ENCODE measurements around the gene KIAA1671.

The KIAA1671 gene

GRCh38 chr22:25066861-25067435 lies 114.4 kb downstream of the KIAA1671 start:
- no peak for DNase-seq (ENCODE audit: low read depth, low spot score)

GRCh38 chr22:25067851-25068421 lies 115.4 kb downstream of the KIAA1671 start:
- peak; percentile 58 for DNase-seq (ENCODE audit: low read depth, low spot score)

DNA sequence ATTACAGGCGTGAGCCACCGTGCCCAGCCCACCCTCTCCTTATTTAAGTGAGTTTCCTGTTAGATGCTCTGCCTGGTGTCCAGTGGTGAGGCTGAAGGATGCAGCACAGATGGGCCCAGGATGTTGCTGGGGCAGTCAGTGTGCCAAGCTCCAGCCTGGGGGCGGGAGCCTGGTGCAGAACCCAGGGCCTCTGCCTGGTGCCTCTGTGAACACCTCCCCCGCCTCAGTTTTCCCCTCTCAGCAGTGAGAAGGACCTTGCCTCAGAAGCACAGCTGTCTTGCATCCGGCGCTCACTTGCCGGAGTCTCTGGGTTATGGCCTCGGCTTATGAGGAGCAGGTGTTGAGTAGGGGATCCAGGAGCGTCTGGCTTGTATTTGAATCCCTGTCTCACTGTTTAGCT lies 116.2 kb downstream of the KIAA1671 start:
- no peak for DNase-seq (ENCODE audit: low read depth, low spot score)

DNA sequence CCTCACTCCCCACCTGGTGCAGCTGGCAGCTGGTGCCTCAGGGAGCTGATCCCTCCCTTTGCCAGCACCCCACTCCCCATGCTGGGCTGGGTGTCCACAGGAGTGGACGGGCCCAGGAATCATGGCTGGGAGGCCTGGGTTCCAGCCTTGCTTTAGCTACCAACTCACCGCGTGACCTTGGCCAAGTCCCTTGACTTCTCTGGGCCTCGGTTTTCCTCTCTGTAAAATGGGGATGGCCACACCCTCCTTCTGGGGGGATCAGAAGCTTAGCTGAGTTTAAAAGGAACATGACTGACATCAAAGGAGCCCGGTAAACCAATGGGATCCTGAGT lies 116.9 kb downstream of the KIAA1671 start:
- DNase-seq (ENCODE audit: low read depth, low spot score) = no peak

DNA sequence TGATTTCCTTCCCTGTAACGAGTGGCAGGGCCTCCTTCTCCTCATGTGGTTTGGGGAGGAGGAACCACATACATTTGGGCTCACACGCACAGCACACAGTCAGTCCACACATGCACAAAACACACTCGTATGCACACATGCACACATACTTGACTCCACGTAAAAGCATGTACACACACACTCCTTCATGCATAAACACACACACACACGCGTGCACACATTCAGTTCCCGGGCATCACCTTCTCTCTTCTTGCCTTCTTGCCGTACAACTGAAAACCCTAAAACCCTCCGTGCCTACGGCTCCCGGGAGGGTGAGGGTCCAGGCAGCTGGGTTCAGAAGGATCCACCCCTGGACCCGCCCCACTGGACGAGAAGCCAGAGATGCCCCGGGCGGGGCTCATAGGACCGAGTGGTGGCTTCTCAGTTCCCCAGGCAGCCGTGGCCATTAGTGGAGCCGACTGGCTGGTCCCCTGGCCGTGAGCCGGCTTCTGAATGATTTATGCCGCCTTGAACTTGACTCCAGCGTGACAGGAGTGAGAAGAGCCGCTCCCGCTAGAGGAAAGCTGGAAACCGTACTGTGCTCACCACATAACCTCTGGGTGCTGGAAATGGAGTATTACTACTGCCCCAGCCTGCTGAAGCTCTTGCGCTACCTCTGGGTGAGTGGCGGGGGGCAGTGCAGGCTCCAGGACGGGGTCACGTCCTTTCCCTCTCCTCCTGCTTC lies 117.4 kb downstream of the KIAA1671 start:
- DNase-seq (ENCODE audit: low read depth, low spot score) = no peak

DNA sequence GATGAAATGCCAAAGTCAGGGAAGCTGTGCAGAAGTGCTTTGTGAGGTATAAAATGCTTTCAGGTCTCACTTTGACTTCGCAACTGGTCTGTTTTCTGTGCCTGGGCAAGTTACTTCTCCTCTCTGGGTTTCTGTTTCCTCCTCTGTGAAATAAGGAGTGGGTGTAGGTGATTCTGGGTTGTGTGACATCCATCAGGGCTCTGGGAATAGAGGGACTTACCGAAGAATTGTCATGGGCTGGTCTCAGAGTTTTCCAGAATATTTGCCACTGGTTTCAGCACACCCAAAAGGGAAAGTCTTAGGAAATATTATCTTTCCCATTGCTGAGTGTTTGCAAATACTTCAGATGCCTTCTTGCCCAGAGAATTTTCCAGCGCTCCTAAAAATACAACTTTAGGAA lies 118.4 kb downstream of the KIAA1671 start:
- DNase-seq (ENCODE audit: low read depth, low spot score) = no peak

- DNase-seq (ENCODE audit: low read depth, low spot score) = no peak
Observed at GRCh38 chr22:25071720-25072119, 119.2 kb downstream of the KIAA1671 start.

DNA sequence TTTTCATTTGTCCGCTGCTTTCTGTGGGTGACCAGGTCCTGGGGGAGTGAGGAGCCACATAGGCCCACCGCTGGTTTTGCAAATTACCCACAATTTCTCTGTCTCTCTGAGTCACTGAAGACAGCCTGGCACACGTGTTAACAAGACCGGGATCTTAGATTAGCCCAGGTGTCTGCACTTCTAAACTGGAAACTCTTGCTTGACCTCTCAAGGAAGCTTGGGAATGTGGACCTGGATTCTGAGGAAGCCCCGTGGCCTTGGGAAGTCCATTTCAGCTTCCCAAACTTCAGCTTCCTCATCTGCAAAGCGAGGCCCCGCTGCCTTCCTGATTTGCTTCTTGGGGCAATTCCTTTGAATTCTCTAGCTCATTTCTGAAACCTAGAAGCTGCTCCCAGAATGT lies 119.9 kb downstream of the KIAA1671 start:
- no peak for DNase-seq (ENCODE audit: low read depth, low spot score)

- no peak for DNase-seq (ENCODE audit: low read depth, low spot score)
Observed at GRCh38 chr22:25076336-25076735, 123.8 kb downstream of the KIAA1671 start.

- DNase-seq (ENCODE audit: low read depth, low spot score) = no peak
Observed at GRCh38 chr22:25077056-25077455, 124.5 kb downstream of the KIAA1671 start.

GRCh38 chr22:25077964-25078363 lies 125.4 kb downstream of the KIAA1671 start:
- no peak for DNase-seq (ENCODE audit: low read depth, low spot score)

DNA sequence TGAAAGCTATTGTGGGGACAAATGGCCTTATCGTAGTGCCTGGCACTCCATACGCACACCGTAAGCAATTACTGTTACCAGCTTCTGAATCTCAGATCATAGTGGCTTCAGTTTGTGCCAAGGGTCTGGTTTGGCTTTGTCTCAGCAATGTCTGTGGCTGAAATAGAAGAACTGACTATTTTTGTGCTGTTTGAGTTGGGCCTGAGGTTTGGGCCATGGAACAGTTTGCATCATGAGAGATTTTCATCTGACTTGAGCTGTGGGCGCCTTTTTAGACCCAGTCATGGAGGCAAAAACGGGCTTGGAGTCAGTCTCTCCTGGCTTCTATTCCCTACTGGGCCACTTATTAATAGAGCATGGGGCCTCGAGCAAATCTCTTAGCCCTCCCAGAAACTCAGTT lies 126.1 kb downstream of the KIAA1671 start:
- no peak for DNase-seq (ENCODE audit: low read depth, low spot score)

- DNase-seq (ENCODE audit: low read depth, low spot score) = no peak
Observed at GRCh38 chr22:25080855-25081254, 128.3 kb downstream of the KIAA1671 start.

- no peak for DNase-seq (ENCODE audit: low read depth, low spot score)
Observed at GRCh38 chr22:25081409-25081824, 128.9 kb downstream of the KIAA1671 start.

GRCh38 chr22:25082096-25082495 lies 129.6 kb downstream of the KIAA1671 start:
- DNase-seq (ENCODE audit: low read depth, low spot score) = no peak

GRCh38 chr22:25083056-25083806 lies 130.7 kb downstream of the KIAA1671 start:
- no peak for DNase-seq (ENCODE audit: low read depth, low spot score)

- no peak for DNase-seq (ENCODE audit: low read depth, low spot score)
Observed at GRCh38 chr22:25083807-25084200, 131.3 kb downstream of the KIAA1671 start.

DNA sequence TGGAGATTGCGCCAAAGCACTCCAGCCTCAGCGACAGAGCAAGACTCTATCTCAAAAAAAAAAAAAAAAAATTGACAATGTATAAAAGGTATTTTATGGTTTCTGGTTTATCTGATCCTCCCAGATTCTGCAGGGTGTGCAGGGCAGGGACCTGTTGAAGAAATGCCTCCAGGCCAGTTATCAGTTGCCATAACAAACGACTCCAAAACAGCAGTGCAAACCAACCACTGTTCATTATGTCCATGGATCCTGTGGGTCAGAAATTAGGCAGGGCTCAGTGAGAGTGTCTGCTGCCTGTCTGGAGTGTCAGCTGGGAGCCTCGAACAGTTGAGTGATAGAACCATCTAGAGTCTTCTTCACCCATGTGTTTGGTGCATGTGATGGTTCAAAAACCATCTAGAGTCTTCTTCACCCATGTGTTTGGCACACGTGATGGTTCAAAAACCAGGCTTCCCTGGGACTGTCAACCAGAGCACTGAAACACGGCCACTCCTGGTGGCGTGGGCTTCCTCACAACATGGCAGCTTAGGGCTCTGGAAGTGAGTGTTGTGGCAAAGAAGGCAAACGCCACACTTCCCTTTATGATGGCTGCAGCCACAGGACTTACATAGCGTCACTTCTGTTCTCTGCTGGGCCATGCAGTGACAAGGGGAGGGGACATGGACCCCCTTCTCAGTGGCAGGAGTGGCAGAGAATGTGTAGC lies 132.0 kb downstream of the KIAA1671 start:
- DNase-seq (ENCODE audit: low read depth, low spot score) = no peak

GRCh38 chr22:25085156-25085555 lies 132.6 kb downstream of the KIAA1671 start:
- no peak for DNase-seq (ENCODE audit: low read depth, low spot score)

- no peak for DNase-seq (ENCODE audit: low read depth, low spot score)
Observed at GRCh38 chr22:25085930-25086901, 133.7 kb downstream of the KIAA1671 start.

GRCh38 chr22:25086902-25087282 lies 134.4 kb downstream of the KIAA1671 start:
- no peak for DNase-seq (ENCODE audit: low read depth, low spot score)
